Stomach (tissue), 9 donors: ENCODE data around the gene TRAF3. TPM values are rescaled to one million over a fixed set of nuclear protein-coding genes. Genes with fewer than 3 reads are reported as not detected.

ENCODE experiments used
- DNase-seq, 2 donors: peaks; one replicate each; pipeline versions ENCODE4 v3.0.0 to v3.0.0-alpha.2; 2013 to 2019
- H3K27ac ChIP-seq, 5 donors: fragments of 200-600 bp in 4 of 5; sonication (generic) in 4 of 5; one replicate each; pipeline ENCODE4 v1.5.1; 2013 to 2019; ENCODE audit warnings: mild to moderate bottlenecking in 1 of 5, moderate library complexity in 1 of 5
- H3K27me3 ChIP-seq, 3 donors: fragments of 200-600 bp; sonication (generic); one replicate each; pipeline ENCODE4 v1.5.1; 2017 to 2019; ENCODE audit warnings: mixed run types in 1 of 3
- H3K36me3 ChIP-seq, 4 donors: fragments of 200-600 bp; sonication (generic); 1 replicate in 3 of 4; 2 replicates in 1 of 4; pipeline ENCODE4 v1.5.1; 2016 to 2019
- H3K4me1 ChIP-seq, 4 donors: fragments of 200-600 bp; sonication (generic); one replicate each; pipeline ENCODE4 v1.5.1; 2016 to 2019
- H3K4me3 ChIP-seq, 4 donors: fragments of 200-600 bp; sonication (generic) in 3 of 4; one replicate each; pipeline ENCODE4 v1.5.1; 2016 to 2019; ENCODE audit warnings: mild to moderate bottlenecking in 1 of 4
- H3K9me3 ChIP-seq, 4 donors: fragments of 200-600 bp; sonication (generic); one replicate each; pipeline ENCODE4 v1.5.1; 2016 to 2019
- CTCF ChIP-seq, 7 experiments: fragments of 450-650 bp in 4 of 7; fragments of 200-600 bp in 3 of 7; sonication (generic) in 3 of 7; IDR thresholded peaks; one replicate each; pipeline ENCODE4 v1.5.1; 2016 to 2019; ENCODE audit warnings: antibody characterized with exemption in 7 of 7, control low read depth in 2 of 7, mild to moderate bottlenecking in 1 of 7
- EP300 ChIP-seq: sonication (generic); formaldehyde crosslinking; IDR thresholded peaks from one replicate; pipeline ENCODE4 v1.6.1; 2017; ENCODE audit warnings: antibody characterized with exemption
- POLR2A ChIP-seq, 4 donors: fragments of 450-650 bp; IDR thresholded peaks; one replicate each; pipeline ENCODE4 v1.6.1; 2016; ENCODE audit warnings: antibody characterized with exemption in 4 of 4, control low read depth in 2 of 4, mild to moderate bottlenecking in 1 of 4, moderate library complexity in 1 of 4
- POLR2AphosphoS5 ChIP-seq, 3 donors: sonication (generic); formaldehyde crosslinking; IDR thresholded peaks; one replicate each; pipeline ENCODE4 v1.6.1; 2016; ENCODE audit warnings: antibody characterized with exemption in 3 of 3
- WGBS, 5 donors: extraction: QIAGEN DNeasy Blood & Tissue Kit in 3 of 5; methylation state at CpG; one replicate each; pipeline versions ENCODE4 v1.1.5 to v1.1.7; 2013 to 2018; 5-methylcytosine and 5-hydroxymethylcytosine counted together
- intact Hi-C: fragments of 100-400 bp; cut with DNase I; formaldehyde crosslinking; loops from one replicate; pipeline ENCODE4 v1.15.1; 2023; ENCODE audit warnings: low total_unique reads
- polyA plus RNA-seq, 3 donors: library from polyadenylated mRNA; stranded (reverse); fragments of 200-250 nt; gene quantifications; one replicate each; pipeline ENCODE4 v1.2.3, GENCODE V29; 2013
- total RNA-seq, 5 donors: library from RNA; depleted of rRNA; stranded (reverse); fragments of >200 nt; gene quantifications; one replicate each; pipeline versions ENCODE4 v1.1.0 to v1.2.3, GENCODE V29; 2014 to 2016
- donor health status: healthy with polysubstance abuse.
- donor health status: Bipolar disorder and iron deficiency.
- donor health status: healthy.

Gene TRAF3
- total and polyA plus RNA-seq, 8 donors, result 3.5 to 30.1 (median 6.3) TPM

- Histone ChIP-seq H3K36me3 (no peaks in the 10 kb centered on the region), H3K9me3 (no peaks in the 10 kb centered on the region), H3K4me1 (peaks cover 0 to 11% (median 0%) of the 10 kb centered on the region in 4 donors), H3K27ac (no peak overlapping the region), H3K27me3 (no peaks in the 10 kb centered on the region), H3K4me3 (no peak overlapping the region)
- intact Hi-C loops, result loop anchor here (10.0 kb wide), 1 partner anchor 144 kb away; no protein-coding TSS in a partner anchor
- no peak for DNase-seq
- WGBS, 5 donors, result 74 to 84% (median 80%) methylated on average over 23 to 32 of the region's 32 CpGs
- no peak for TF ChIP-seq CTCF (IDR thresholded peaks at IDR 0.05)
- TF ChIP-seq POLR2A (IDR thresholded peaks at IDR 0.05), result no peak
- no peak for TF ChIP-seq EP300
- TF ChIP-seq POLR2AphosphoS5 (IDR thresholded peaks at IDR 0.05), result no peak
These were observed 6.8 kb upstream of the TRAF3 start for GRCh38 chr14:102770147-102771123.

GRCh38 chr14:102771144-102771543 is 6.1 kb upstream of the TRAF3 start:
- TF ChIP-seq POLR2AphosphoS5 (IDR thresholded peaks at IDR 0.05), result no peak
- no peak for TF ChIP-seq CTCF (IDR thresholded peaks at IDR 0.05)
- no peak for TF ChIP-seq EP300
- no peak for TF ChIP-seq POLR2A (IDR thresholded peaks at IDR 0.05)
- intact Hi-C loops, result loop anchor here (10.0 kb wide), 1 partner anchor 144 kb away; no protein-coding TSS in a partner anchor
- no peak for DNase-seq
- H3K4me3 ChIP-seq, result no peak overlapping the region
- no peaks in the 10 kb centered on the region for H3K27me3 ChIP-seq
- WGBS, 5 donors, result 89 to 94% (median 91%) methylated on average over 9 of the region's 9 CpGs
- no peak overlapping the region for H3K27ac ChIP-seq
- no peaks in the 10 kb centered on the region for H3K36me3 ChIP-seq
- no peaks in the 10 kb centered on the region for H3K9me3 ChIP-seq
- H3K4me1 ChIP-seq, result peaks cover 0 to 11% (median under 1%) of the 10 kb centered on the region in 4 donors

GRCh38 chr14:102772781-102773570 is 4.3 kb upstream of the TRAF3 start:
- TF ChIP-seq EP300, result no peak
- no peak for TF ChIP-seq POLR2AphosphoS5 (IDR thresholded peaks at IDR 0.05)
- no peak for TF ChIP-seq CTCF (IDR thresholded peaks at IDR 0.05)
- TF ChIP-seq POLR2A (IDR thresholded peaks at IDR 0.05), result no peak
- Histone ChIP-seq H3K27ac (no peak overlapping the region), H3K4me3 (no peak overlapping the region), H3K4me1 (peaks cover 0 to 19% (median 6%) of the 10 kb centered on the region in 4 donors), H3K9me3 (no peaks in the 10 kb centered on the region), H3K27me3 (no peaks in the 10 kb centered on the region), H3K36me3 (no peaks in the 10 kb centered on the region)
- 72 to 78% (median 75%) methylated on average over 20 to 22 of the region's 22 CpGs for WGBS, 5 donors
- intact Hi-C loops, result loop anchor here (10.0 kb wide), 1 partner anchor 142 kb away; no protein-coding TSS in a partner anchor
- DNase-seq, result peak in 1 of 2 donors; percentile 48
